IMR-90 (cell line): Measurements from ENCODE around the gene ZFYVE21. TPM values are rescaled to one million over a fixed set of nuclear protein-coding genes. Genes with fewer than 3 reads are reported as not detected.

ENCODE experiments used
- ATAC-seq: fragments of 200-7000 bp; cut with Tn5 transposase; 2 replicates; pipeline ENCODE4 v1.9.1; 2020; ENCODE audit warnings: low read depth, mild to moderate bottlenecking, moderate library complexity
- BruUV-seq: library from RNA; stranded (reverse); fragments of 400-500 nt; replicated peaks from 2 replicates; lab custom pipeline; 2021; lab: Mats Ljungman, UMichigan
- CTCF ChIA-PET: fragments of 300-600 bp; formaldehyde crosslinking; extraction: SDS; loops from one replicate; lab custom pipeline; 2021; ENCODE audit warnings: antibody characterized with exemption; lab: Yijun Ruan, JAX
- POLR2A ChIA-PET: fragments of 300-600 bp; sonication (Branson Sonifier 250); formaldehyde crosslinking; loops from one replicate; lab custom pipeline; 2022; ENCODE audit warnings: antibody characterized with exemption; ENCODE audit not compliant: unreplicated experiment; lab: Charles Lee
- DNase-seq: peaks from one replicate; pipeline ENCODE4 v3.0.0; 2013
- H2AFZ ChIP-seq: replicated peaks from 2 replicates; pipeline ENCODE3; 2013; ENCODE audit warnings: low read length, mild to moderate bottlenecking; ENCODE audit not compliant: poor library complexity
- H2AK5ac ChIP-seq: 2 replicates; pipeline ENCODE4 v1.6.1; 2013; ENCODE audit warnings: low read depth, low read length, inconsistent platforms
- H2AK9ac ChIP-seq: replicated peaks from 2 replicates; pipeline ENCODE3; 2013; ENCODE audit warnings: mild to moderate bottlenecking, low read depth, low read length, moderate library complexity; ENCODE audit not compliant: poor library complexity
- H2BK120ac ChIP-seq: 2 replicates; pipeline ENCODE4 v1.6.1; 2013; ENCODE audit warnings: low read depth, low read length, inconsistent platforms
- H2BK15ac ChIP-seq: 3 replicates; pipeline ENCODE4 v1.6.1; 2013; ENCODE audit warnings: low read depth, low read length, inconsistent platforms
- H2BK20ac ChIP-seq: 2 replicates; pipeline ENCODE4 v1.6.1; 2013; ENCODE audit warnings: low read depth, mild to moderate bottlenecking, inconsistent platforms, low read length, moderate library complexity
- H2BK5ac ChIP-seq: 2 replicates; pipeline ENCODE4 v1.6.1; 2013; ENCODE audit warnings: mild to moderate bottlenecking, low read depth, low read length, inconsistent platforms; ENCODE audit not compliant: poor library complexity, severe bottlenecking
- H3K14ac ChIP-seq: replicated peaks from 2 replicates; pipeline ENCODE4 v1.6.1; 2013; ENCODE audit warnings: low read depth, low read length, inconsistent platforms
- H3K18ac ChIP-seq: 2 replicates; pipeline ENCODE4 v1.6.1; 2013; ENCODE audit warnings: low read depth, low read length, control low read depth
- H3K23ac ChIP-seq: 2 replicates; pipeline ENCODE4 v1.6.1; 2013; ENCODE audit warnings: low read depth, low read length, inconsistent platforms
- H3K27ac ChIP-seq: 2 replicates; pipeline ENCODE4 v1.5.1; 2013; ENCODE audit warnings: mild to moderate bottlenecking, control low read depth, low read length; ENCODE audit not compliant: insufficient read depth
- H3K27me3 ChIP-seq: 2 replicates; pipeline ENCODE4 v1.6.1; 2013; ENCODE audit warnings: low read length; ENCODE audit not compliant: control insufficient read depth, insufficient read depth
- H3K36me3 ChIP-seq: 2 replicates; pipeline ENCODE4 v1.6.1; 2013; ENCODE audit warnings: low read length, mixed read lengths; ENCODE audit not compliant: control insufficient read depth, insufficient read depth
- H3K4ac ChIP-seq: 2 replicates; pipeline ENCODE4 v1.6.1; 2013; ENCODE audit warnings: low read depth, low read length, inconsistent platforms
- H3K4me1 ChIP-seq: 2 replicates; pipeline ENCODE4 v1.6.1; 2013; ENCODE audit warnings: low read length, mixed read lengths; ENCODE audit not compliant: control insufficient read depth, insufficient read depth
- H3K4me2 ChIP-seq: 2 replicates; pipeline ENCODE4 v1.6.1; 2013; ENCODE audit warnings: low read depth, mild to moderate bottlenecking, control low read depth, low read length, moderate library complexity
- H3K4me3 ChIP-seq: 2 replicates; pipeline ENCODE4 v1.5.1; 2013; ENCODE audit warnings: low read depth, mild to moderate bottlenecking, control low read depth, low read length, moderate library complexity; ENCODE audit not compliant: insufficient read depth
- H3K56ac ChIP-seq: 2 replicates; pipeline ENCODE4 v1.6.1; 2013; ENCODE audit warnings: low read length, inconsistent platforms; ENCODE audit not compliant: insufficient read depth; ENCODE audit errors: extremely low read depth
- H3K79me1 ChIP-seq, 2 experiments: 2 replicates each; pipeline ENCODE4 v1.6.1; 2013; ENCODE audit warnings: low read length in 2 of 2, inconsistent platforms in 1 of 2, low read depth in 1 of 2
- H3K9ac ChIP-seq: 2 replicates; pipeline ENCODE4 v1.6.1; 2013; ENCODE audit warnings: low read depth, low read length, control low read depth
- H3K9me1 ChIP-seq: 2 replicates; pipeline ENCODE4 v1.6.1; 2013; ENCODE audit warnings: low read length, inconsistent platforms; ENCODE audit not compliant: insufficient read depth
- H3K9me3 ChIP-seq: 2 replicates; pipeline ENCODE4 v1.6.1; 2013; ENCODE audit warnings: low read length; ENCODE audit not compliant: control insufficient read depth, insufficient read depth
- H4K20me1 ChIP-seq: 2 replicates; pipeline ENCODE4 v1.6.1; 2013; ENCODE audit warnings: low read length, inconsistent platforms; ENCODE audit not compliant: insufficient read depth
- H4K5ac ChIP-seq: 2 replicates; pipeline ENCODE4 v1.6.1; 2013; ENCODE audit warnings: mild to moderate bottlenecking, low read depth, low read length, control low read depth
- H4K8ac ChIP-seq, 2 experiments: 2 replicates each; pipeline ENCODE4 v1.6.1; 2013; ENCODE audit warnings: low read depth in 2 of 2, low read length in 2 of 2, control low read depth in 1 of 2, inconsistent platforms in 1 of 2
- H4K91ac ChIP-seq: 2 replicates; pipeline ENCODE4 v1.6.1; 2013; ENCODE audit warnings: low read depth, low read length, inconsistent platforms; ENCODE audit not compliant: insufficient read depth
- BHLHE40 ChIP-seq: fragments of 150-350 bp; IDR thresholded peaks from 2 replicates; pipeline ENCODE4 v1.6.1; 2016; ENCODE audit warnings: mild to moderate bottlenecking, low read depth, low read length
- CEBPB ChIP-seq: IDR thresholded peaks from 2 replicates; pipeline ENCODE4 v1.6.1; 2012; ENCODE audit warnings: low read depth, low read length, improper control_type of control experiment
- MAFK ChIP-seq: IDR thresholded peaks from 2 replicates; pipeline ENCODE4 v1.6.1; 2012; ENCODE audit warnings: low read depth, low read length, improper control_type of control experiment
- MXI1 ChIP-seq: IDR thresholded peaks from 2 replicates; pipeline ENCODE4 v1.6.1; 2012; ENCODE audit warnings: low read depth, mild to moderate bottlenecking, low read length, moderate library complexity, borderline replicate concordance
- POLR2A ChIP-seq: IDR thresholded peaks from 2 replicates; pipeline ENCODE4 v1.6.1; 2012; ENCODE audit warnings: mild to moderate bottlenecking, low read depth, low read length
- RCOR1 ChIP-seq: IDR thresholded peaks from 2 replicates; pipeline ENCODE4 v1.6.1; 2012; ENCODE audit warnings: mild to moderate bottlenecking, low read length, improper control_type of control experiment; ENCODE audit not compliant: insufficient replicate concordance
- SMC3 ChIP-seq: fragments of 150-350 bp; IDR thresholded peaks from 2 replicates; pipeline ENCODE4 v1.6.1; 2016; ENCODE audit warnings: low read depth, mild to moderate bottlenecking, antibody characterized with exemption, low read length, moderate library complexity
- WGBS, 2 experiments: methylation state at CpG; one replicate each; pipeline versions ENCODE4 v1.1.5 to v1.1.7; 2013; ENCODE audit warnings: missing lambda C conversion rate in 2 of 2; ENCODE audit not compliant: insufficient read length in 1 of 2; ENCODE audit errors: extremely low coverage in 2 of 2; 5-methylcytosine and 5-hydroxymethylcytosine counted together
- dilution Hi-C: fragments of 300-500 bp; cut with HindIII; formaldehyde crosslinking; loops from one replicate; pipeline ENCODE4 v1.14.3; 2018; ENCODE audit warnings: low sequenced_read_pairs; ENCODE audit not compliant: unreplicated experiment
- in situ Hi-C: fragments of 300-500 bp; cut with MboI; formaldehyde crosslinking; loops from 3 replicates; pipeline ENCODE4 v1.14.3; 2019; ENCODE audit warnings: low sequenced_read_pairs, inconsistent platforms, mixed read lengths
- intact Hi-C: fragments of 100-400 bp; cut with micrococcal nuclease; formaldehyde crosslinking; loops from 2 replicates; pipeline ENCODE4 v1.10.0; 2022
- polyA plus RNA-seq, 3 experiments: library from polyadenylated mRNA; depleted of rRNA; stranded (reverse); fragments of >200 nt; gene quantifications; 2 replicates each; pipeline ENCODE4 v1.2.3, GENCODE V29; 2012; ENCODE audit warnings: low replicate concordance in 1 of 3
- total RNA-seq: library from RNA; depleted of rRNA; stranded (reverse); fragments of >200 nt; gene quantifications from 2 replicates; pipeline ENCODE4 v1.2.3, GENCODE V29; 2012
- TF ChIP-seq, protein P1 (sequence below): fragments of 150-350 bp; IDR thresholded peaks from 2 replicates; pipeline ENCODE4 v1.6.1; 2016; ENCODE audit warnings: low read depth, mild to moderate bottlenecking, low read length, moderate library complexity, borderline replicate concordance

The ZFYVE21 gene
- total and polyA plus RNA-seq, 2 of the 4 experiments (the other 2 are of a cell fraction) = 41.2 to 89.2 TPM

DNA sequence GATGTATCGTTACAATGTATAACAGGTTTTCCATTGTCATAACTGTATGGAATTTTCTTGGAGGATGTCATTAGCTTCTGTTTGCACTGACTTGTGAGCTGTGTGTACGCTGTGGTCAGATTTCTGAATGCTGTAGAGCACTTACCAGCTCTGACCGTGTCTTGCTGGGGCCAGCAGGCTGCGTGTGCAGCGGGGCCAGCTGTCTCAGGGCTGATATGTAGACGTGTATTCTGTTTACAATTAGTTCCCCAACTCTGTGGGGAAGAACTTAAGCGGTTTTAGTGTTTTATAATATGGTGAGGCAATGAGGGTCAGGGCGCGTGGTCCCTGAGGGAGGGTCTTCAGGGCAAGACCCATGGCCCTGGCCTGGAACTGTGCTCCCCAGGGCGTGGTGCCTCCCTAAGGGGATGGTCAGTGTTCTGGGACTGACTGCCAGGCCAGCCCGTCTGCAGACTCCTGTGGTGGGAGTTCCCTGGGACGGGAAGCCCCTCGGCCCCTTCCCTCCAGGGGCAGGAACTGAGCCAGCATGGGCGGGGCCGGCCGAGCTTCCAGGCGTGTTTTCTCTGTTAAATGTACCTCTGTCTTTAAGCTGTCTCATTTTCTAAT, 19.0 kb upstream of the ZFYVE21 start (continued):
- no peak for TF ChIP-seq RCOR1

DNA sequence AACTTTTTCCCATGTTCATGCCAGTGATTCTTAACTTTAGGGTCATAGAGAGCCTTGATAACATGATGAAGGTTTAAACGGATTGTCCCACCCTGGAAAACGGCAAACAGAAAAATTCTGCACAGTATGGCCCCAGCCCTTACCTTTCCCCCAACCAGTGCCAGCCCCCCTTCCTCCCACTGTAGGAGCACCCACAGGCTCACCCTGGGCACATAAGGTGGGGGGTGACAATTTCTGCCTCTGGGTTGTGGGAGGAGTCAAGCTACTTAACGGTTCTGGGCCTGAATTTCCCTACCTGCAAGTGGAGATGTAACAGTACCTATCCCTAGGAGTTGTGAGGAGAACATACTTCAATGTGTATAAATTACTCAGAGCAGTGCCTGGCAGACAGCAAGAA, 18.4 kb upstream of the ZFYVE21 start:
- no peak overlapping the region for H3K4me3 ChIP-seq
- H3K56ac ChIP-seq = no peak overlapping the region
- intact Hi-C loops (no loop called here), dilution Hi-C loops (no loop called here), in situ Hi-C loops (no loop called here)
- H3K4me1 ChIP-seq = peaks cover 15% of the 10 kb centered on the region
- WGBS, 2 experiments = no CpG with 5 or more reads among the region's 3 CpGs
- no peak for ATAC-seq
- H3K4me2 ChIP-seq = no peak overlapping the region
- no peak overlapping the region for H4K91ac ChIP-seq
- no peak overlapping the region for H2BK120ac ChIP-seq
- peaks cover 3% of the 10 kb centered on the region; the same call in 1 of the 2 replicates for H3K9me1 ChIP-seq
- POLR2A ChIA-PET = no interaction called here
- H3K4ac ChIP-seq = peak overlapping the region; percentile 43; the same call in 1 of the 2 replicates
- BruUV-seq = no TSS peak
- H3K9ac ChIP-seq = no peak overlapping the region
- DNase-seq = no peak
- no peak overlapping the region for H2BK15ac ChIP-seq
- H4K20me1 ChIP-seq = peaks cover 53% of the 10 kb centered on the region
- no peak overlapping the region for H4K8ac ChIP-seq
- H2BK20ac ChIP-seq = no peak overlapping the region
- H3K18ac ChIP-seq = no peak overlapping the region
- no peaks in the 10 kb centered on the region for H3K27me3 ChIP-seq
- H3K23ac ChIP-seq = peak overlapping the region; percentile 79; the same call in 1 of the 2 replicates
- peaks cover 56% of the 10 kb centered on the region for H3K36me3 ChIP-seq
- H4K5ac ChIP-seq = no peak overlapping the region
- H2BK5ac ChIP-seq = peak overlapping the region; percentile 4
- H2AFZ ChIP-seq = no peak overlapping the region
- no peak overlapping the region for H2AK5ac ChIP-seq
- H3K9me3 ChIP-seq = no peaks in the 10 kb centered on the region
- no peak for TF ChIP-seq POLR2A
- TF ChIP-seq BHLHE40 = no peak
- TF ChIP-seq MAFK = no peak
- TF ChIP-seq MXI1 = no peak
- TF ChIP-seq SMC3 = no peak
- no peak for TF ChIP-seq RCOR1
- TF ChIP-seq, protein P1, sequence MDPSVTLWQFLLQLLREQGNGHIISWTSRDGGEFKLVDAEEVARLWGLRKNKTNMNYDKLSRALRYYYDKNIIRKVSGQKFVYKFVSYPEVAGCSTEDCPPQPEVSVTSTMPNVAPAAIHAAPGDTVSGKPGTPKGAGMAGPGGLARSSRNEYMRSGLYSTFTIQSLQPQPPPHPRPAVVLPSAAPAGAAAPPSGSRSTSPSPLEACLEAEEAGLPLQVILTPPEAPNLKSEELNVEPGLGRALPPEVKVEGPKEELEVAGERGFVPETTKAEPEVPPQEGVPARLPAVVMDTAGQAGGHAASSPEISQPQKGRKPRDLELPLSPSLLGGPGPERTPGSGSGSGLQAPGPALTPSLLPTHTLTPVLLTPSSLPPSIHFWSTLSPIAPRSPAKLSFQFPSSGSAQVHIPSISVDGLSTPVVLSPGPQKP = no peak
- TF ChIP-seq CEBPB = no peak
- peaks cover 22 to 78% of the 10 kb centered on the region in 2 experiments for H3K79me1 ChIP-seq
- CTCF ChIA-PET = no interaction called here
- H3K14ac ChIP-seq = peak overlapping the region; percentile 48; the same call in 1 of the 2 replicates
- H3K27ac ChIP-seq = peak overlapping the region; percentile 14; the same call in 1 of the 2 replicates
- no peak overlapping the region for H2AK9ac ChIP-seq
